Activated naive CD8-positive, alpha-beta T cell treated with anti-CD3 and anti-CD28 coated beads, Interleukin-2, amount 10 ng/mL, durations not matched to agents 7 days and 5 days (primary cell): ENCODE results near the gene LIN7A. TPM values are rescaled to one million over a fixed set of nuclear protein-coding genes. Genes with fewer than 3 reads are reported as not detected.

Experiments used
- ATAC-seq: fragments of 150-1000 bp; cut with Tn5 transposase; one replicate; pipeline ENCODE4 v1.10.0; 2021; ENCODE audit warnings: low read depth, moderate library complexity
- POLR2A ChIA-PET: fragments of 350-600 bp; sonication (Branson Sonifier 250); formaldehyde crosslinking; loops from one replicate; lab custom pipeline; 2021; ENCODE audit warnings: antibody characterized with exemption; lab: Charles Lee
- DNase-seq: peaks from one replicate; pipeline ENCODE4 v3.0.0; 2021
- H3K27ac Mint-ChIP-seq: one replicate; pipeline ENCODE4 v1.8.0; 2022; ENCODE audit warnings: mild to moderate bottlenecking, mixed read lengths
- H3K27me3 Mint-ChIP-seq: one replicate; pipeline ENCODE4 v1.8.0; 2022; ENCODE audit warnings: mild to moderate bottlenecking, moderate library complexity, mixed read lengths
- H3K36me3 Mint-ChIP-seq: one replicate; pipeline ENCODE4 v1.8.0; 2021; ENCODE audit warnings: mild to moderate bottlenecking, mixed read lengths
- H3K4me1 Mint-ChIP-seq: one replicate; pipeline ENCODE4 v1.8.0; 2021; ENCODE audit warnings: mixed read lengths
- H3K4me3 Mint-ChIP-seq: one replicate; pipeline ENCODE4 v1.8.0; 2022; ENCODE audit warnings: mild to moderate bottlenecking, moderate library complexity, mixed read lengths
- H3K9me3 Mint-ChIP-seq: one replicate; pipeline ENCODE4 v1.8.0; 2021; ENCODE audit warnings: mixed read lengths
- total RNA-seq, 2 experiments: library from RNA; stranded (reverse); gene quantifications; one replicate each; pipeline ENCODE4 v1.2.3, GENCODE V29; 2021

Gene LIN7A
- total RNA-seq, 2 experiments from 2014 or later: not detected

DNA sequence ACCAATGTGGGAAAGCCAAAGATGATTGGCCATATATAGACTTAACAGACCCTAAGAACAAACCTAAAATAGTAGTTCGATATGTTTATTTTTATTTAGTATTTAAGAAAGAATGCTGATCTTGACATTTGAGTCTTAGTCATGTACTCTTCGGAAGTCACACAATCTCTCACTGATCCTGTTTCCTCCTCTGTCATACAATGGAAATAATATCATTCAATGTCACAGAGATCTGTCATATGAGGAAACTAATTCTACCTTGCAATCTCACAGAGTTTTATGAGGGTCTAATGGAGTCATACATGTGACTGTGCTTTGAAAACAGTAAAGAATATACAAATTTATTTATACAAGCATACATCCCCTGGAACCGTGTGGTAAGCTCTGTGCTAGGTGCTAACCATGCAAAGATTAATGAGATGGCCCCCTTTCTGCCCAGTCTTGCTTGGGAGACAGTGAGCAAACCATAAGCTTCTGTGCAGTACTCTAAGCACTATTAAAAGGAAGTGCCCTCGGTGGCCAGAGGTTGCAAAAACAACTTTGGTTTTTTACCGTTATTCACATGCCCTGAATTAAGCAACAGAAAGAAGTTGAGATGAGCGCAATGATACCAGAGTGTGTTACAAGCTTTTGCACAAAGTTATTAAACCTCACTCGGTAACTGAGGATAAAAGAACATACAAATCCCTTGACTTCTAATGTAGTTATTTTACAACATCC lies 1.7 kb upstream of the LIN7A start:
- Mint-ChIP-seq H3K4me1 (peaks cover 3% of the 10 kb centered on the region), H3K9me3 (peaks cover 2% of the 10 kb centered on the region), H3K36me3 (no peaks in the 10 kb centered on the region), H3K27ac (no peak overlapping the region), H3K27me3 (peaks cover 34% of the 10 kb centered on the region), H3K4me3 (no peak overlapping the region)
- ATAC-seq (no peak), DNase-seq (no peak)
- POLR2A ChIA-PET: no interaction called here

DNA sequence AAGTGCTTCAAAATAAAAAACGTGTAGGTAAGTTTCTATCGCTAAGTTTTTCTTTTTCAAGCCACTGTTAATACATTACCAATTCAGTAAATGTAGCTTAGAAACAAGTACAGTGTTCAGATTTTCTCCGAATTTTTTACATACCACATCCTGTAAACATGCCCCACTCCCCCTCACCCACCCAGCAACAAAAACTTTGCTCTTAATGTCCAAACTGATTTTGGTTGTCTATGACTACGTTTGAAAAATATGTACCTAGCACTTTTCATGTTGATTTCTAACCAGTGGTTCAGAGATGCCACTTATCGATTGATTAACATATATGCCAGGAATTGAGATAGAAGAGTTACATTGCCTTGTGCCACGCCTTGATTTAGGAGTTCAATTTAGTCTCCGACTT lies 663 bp upstream of the LIN7A start:
- DNase-seq (no peak), ATAC-seq (no peak)
- no peak overlapping the region for H3K4me3 Mint-ChIP-seq
- peaks cover 2% of the 10 kb centered on the region for H3K9me3 Mint-ChIP-seq
- peaks cover 34% of the 10 kb centered on the region for H3K27me3 Mint-ChIP-seq
- POLR2A ChIA-PET: no interaction called here
- peaks cover 3% of the 10 kb centered on the region for H3K4me1 Mint-ChIP-seq
- no peaks in the 10 kb centered on the region for H3K36me3 Mint-ChIP-seq
- no peak overlapping the region for H3K27ac Mint-ChIP-seq

DNA sequence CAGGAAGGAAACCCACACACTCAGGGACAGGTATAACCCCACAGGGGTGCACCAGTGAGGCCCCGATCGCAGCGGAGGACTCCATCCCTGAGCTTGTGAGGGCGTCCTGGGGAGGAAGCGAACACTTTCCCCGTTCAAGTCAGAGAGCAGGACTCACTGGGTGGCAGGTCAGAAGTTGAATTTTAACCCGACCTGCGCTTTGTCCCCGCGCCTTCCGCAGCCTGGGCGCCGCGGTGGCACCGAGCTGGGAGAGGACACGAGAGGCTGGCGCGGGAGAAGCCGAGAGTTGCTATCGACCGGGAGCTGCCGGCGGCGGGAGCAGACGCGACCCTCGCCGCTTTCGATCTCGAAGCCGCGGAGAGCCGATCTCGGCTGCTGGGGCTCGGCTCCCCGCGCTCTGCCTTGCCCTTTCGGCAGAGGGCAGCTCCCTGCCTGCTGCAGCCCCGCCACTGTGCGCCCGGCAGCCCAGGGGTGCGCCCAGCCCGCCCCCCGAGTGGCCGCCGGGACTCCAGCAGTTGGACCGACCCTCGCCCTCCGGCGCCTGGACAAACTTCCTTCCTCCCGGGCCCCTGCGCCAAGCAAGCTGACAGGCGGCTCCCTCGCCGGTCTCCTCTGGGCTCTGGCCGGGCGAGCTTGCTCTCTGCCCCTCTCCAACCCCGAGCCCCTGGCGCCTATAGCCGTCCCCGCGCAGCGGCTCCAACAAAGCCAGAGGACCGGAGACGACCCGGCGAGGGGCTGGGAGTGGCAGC lies 918 bp downstream of the LIN7A start:
- H3K4me3 Mint-ChIP-seq: peak overlapping the region; percentile 40

DNA sequence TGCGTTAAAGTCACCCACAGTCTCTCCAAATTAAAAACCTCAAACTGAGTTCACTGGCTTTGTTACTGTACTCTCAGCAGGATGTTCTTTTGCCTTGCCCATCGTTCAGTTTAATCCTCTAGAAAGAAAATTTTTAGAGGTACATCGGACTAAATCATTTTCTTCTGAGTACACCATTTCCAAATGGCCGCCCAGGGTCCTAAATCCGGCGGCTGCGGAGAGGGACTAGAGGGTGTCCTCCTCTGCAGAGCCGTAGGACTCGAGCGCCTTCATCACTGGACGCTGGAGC lies 1.4 kb downstream of the LIN7A start:
- POLR2A ChIA-PET: no interaction called here
- Mint-ChIP-seq H3K4me1 (peaks cover 3% of the 10 kb centered on the region), H3K36me3 (no peaks in the 10 kb centered on the region), H3K27me3 (peaks cover 34% of the 10 kb centered on the region), H3K4me3 (peak overlapping the region; percentile 40), H3K27ac (peak overlapping the region; percentile 6), H3K9me3 (peaks cover 2% of the 10 kb centered on the region)
- no peak for DNase-seq
- ATAC-seq: no peak

More for the DNA sequence above, 918 bp downstream of the LIN7A start:
- Mint-ChIP-seq H3K9me3 (peaks cover 2% of the 10 kb centered on the region), H3K36me3 (no peaks in the 10 kb centered on the region), H3K27ac (peak overlapping the region; percentile 6), H3K4me1 (peaks cover 3% of the 10 kb centered on the region), H3K27me3 (peaks cover 34% of the 10 kb centered on the region)
- POLR2A ChIA-PET: no interaction called here
- DNase-seq: peak; percentile 31
- ATAC-seq: peak; percentile 36

DNA sequence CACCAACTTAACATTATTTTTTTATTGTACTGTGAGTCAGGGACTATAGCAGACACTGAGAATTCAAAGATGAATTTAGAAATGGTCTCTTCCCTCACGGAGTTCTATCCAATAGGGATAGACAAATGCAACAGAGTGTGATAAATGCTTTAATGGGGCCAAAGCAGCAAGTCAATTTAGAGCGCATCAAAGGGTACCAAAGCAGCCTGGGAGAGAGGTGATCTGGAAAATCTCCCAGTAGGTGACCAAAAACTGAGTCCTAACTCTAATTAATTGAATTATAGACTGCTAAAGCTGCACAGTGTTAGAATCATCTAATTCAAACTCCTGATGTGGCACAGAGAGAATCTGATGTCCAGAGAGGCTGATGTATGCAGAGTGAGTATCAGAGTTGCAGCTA lies 2.6 kb downstream of the LIN7A start:
- Mint-ChIP-seq H3K4me3 (no peak overlapping the region), H3K4me1 (peaks cover 3% of the 10 kb centered on the region), H3K36me3 (no peaks in the 10 kb centered on the region), H3K27ac (no peak overlapping the region), H3K27me3 (peaks cover 34% of the 10 kb centered on the region), H3K9me3 (peaks cover 2% of the 10 kb centered on the region)
- POLR2A ChIA-PET: no interaction called here
- DNase-seq (no peak), ATAC-seq (no peak)

DNA sequence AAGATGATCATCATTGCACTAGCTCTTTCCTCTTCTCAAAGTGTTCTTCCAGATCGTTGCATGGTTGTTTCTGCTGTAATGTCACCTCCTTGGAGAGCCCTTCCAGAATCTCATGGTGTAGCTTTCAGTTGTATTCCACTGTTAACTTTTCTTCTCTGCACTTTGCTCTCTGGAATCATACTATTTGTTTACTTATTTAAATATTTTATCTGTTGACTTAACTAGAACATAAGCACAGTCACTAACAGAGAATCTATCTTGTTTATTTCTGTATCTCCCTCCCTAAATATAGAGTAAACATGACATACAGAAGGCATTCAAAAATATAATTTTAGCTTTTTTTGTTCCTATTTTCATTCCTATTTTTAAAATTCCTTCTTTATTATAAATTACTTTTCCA lies 11.8 kb downstream of the LIN7A start:
- Mint-ChIP-seq H3K4me1 (no peaks in the 10 kb centered on the region), H3K36me3 (no peaks in the 10 kb centered on the region), H3K9me3 (no peaks in the 10 kb centered on the region), H3K4me3 (no peak overlapping the region), H3K27ac (no peak overlapping the region), H3K27me3 (no peaks in the 10 kb centered on the region)
- DNase-seq: no peak
- POLR2A ChIA-PET: no interaction called here
- no peak for ATAC-seq

DNA sequence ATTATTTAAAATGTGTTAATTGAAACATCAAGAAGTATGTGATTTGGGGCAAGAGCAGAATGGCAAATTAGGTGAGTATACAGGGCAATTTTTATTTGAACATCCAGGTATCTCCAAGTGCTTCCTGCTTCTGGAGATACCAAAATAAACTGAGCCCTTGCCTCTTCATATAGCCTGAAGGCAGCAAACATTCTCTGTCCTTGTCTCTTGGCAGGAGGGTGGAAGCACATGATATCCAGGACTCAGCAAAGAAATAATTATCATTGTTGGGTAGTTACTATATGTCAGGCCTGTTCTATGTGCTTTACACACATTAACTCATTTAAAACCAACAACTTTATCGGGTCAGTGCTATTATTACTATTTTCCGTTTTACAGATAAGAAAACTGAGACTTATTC lies 12.5 kb downstream of the LIN7A start:
- Mint-ChIP-seq H3K4me1 (no peaks in the 10 kb centered on the region), H3K9me3 (no peaks in the 10 kb centered on the region), H3K36me3 (no peaks in the 10 kb centered on the region), H3K27ac (no peak overlapping the region), H3K4me3 (no peak overlapping the region), H3K27me3 (no peaks in the 10 kb centered on the region)
- POLR2A ChIA-PET: no interaction called here
- DNase-seq (no peak), ATAC-seq (no peak)

DNA sequence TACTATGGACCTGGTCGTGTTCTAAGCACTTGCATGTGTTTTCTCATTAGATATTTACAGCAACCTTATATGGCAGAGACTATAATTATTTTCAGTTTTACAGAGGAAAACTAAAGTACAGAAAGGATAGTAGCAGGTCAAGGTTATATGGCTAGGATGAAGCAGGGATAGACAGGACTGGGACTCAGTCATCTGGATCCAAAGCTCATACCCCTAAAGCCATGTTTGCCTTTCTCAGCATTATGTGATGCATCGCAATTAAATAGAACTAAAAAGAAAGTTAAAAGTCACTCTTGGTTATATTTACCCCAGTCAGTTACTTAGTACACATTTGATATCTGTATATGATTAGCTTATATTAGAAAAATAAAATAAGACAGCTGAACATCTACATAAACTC lies 13.3 kb downstream of the LIN7A start:
- Mint-ChIP-seq H3K4me3 (no peak overlapping the region), H3K4me1 (no peaks in the 10 kb centered on the region), H3K9me3 (no peaks in the 10 kb centered on the region), H3K27me3 (no peaks in the 10 kb centered on the region), H3K36me3 (no peaks in the 10 kb centered on the region), H3K27ac (no peak overlapping the region)
- POLR2A ChIA-PET: no interaction called here
- ATAC-seq (no peak), DNase-seq (no peak)

DNA sequence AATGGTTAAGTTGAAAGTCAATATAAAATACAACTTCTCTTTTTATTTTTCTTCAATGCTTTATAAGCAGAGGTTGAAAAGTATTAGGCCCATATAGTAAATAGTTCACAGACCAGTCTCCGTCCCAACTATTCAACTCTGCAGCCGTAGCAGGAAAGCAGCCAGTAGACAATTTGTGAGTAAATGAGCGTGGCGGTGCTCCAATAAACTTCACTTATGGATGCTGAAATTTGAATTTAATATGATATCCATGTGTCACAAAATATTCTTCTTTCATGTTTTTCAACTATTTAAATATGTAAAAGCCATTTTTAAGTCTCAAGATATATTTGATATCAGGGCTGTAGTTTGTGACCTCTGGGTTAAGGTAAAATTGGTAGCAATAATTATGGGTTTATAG lies 17.7 kb downstream of the LIN7A start:
- Mint-ChIP-seq H3K27me3 (no peaks in the 10 kb centered on the region), H3K4me1 (no peaks in the 10 kb centered on the region), H3K4me3 (no peak overlapping the region), H3K36me3 (no peaks in the 10 kb centered on the region), H3K27ac (no peak overlapping the region), H3K9me3 (no peaks in the 10 kb centered on the region)
- POLR2A ChIA-PET: no interaction called here
- DNase-seq: no peak
- no peak for ATAC-seq

DNA sequence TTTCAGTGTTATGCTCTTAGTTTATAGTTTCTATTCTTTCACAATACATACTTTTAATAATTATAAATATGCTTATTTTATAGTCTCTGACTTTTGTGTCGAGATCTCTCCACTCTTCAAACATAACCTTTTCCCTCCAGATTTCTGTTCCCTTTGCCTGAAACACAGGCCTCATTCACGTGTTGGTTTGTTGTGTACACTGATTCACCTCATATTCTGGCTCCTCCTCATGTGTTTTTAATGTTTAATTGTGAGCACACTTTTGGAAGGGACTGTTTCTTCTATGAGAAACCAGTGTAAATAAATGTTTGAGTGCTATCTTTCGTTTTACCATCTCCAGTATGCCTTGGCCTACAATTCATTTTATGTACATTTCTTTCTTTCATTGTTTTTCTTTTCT lies 20.1 kb downstream of the LIN7A start:
- POLR2A ChIA-PET: no interaction called here
- ATAC-seq: no peak
- no peaks in the 10 kb centered on the region for H3K27me3 Mint-ChIP-seq
- no peak overlapping the region for H3K4me3 Mint-ChIP-seq
- no peak for DNase-seq
- H3K4me1 Mint-ChIP-seq: no peaks in the 10 kb centered on the region
- no peak overlapping the region for H3K27ac Mint-ChIP-seq
- H3K9me3 Mint-ChIP-seq: no peaks in the 10 kb centered on the region
- no peaks in the 10 kb centered on the region for H3K36me3 Mint-ChIP-seq

DNA sequence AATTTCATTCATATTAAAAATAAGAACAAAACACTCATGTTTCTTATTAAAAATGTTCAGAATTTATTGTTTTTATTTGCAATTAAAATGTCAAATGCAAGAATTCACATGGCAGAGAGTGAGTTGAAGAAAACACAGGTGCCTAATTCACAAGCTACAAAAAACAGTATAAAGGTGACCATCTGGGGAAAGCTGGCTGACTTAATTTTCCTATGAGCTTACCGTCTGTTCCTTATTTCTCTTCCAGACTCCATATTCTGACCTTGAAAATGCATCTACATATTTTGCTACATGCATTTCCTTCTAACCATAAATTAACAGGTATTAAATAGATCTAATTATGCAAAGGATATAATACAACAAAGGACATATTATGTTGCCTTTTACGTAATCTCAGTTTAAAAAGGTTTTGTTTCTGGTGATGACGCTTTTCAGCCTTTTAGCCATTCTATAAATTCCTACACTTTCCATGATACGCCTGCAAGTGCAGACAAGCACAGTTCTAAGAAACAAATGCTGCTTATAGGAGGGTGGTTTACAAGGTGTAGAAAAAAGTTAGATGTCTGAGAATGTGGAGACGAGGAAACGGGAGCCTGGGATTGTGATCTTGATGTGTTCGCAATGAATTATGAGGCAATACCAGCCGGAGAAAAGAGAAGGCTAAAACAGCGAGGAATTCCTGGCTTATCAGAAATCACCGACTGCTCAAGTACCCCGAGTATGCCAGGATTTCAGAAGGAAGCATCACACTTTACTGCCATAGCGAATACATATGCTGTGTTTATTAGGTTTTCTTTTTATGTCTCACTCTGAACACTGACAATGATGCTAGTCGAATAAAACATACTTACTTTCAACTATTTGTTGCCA lies 24.6 kb downstream of the LIN7A start:
- no peaks in the 10 kb centered on the region for H3K27me3 Mint-ChIP-seq
- DNase-seq: no peak
- H3K4me3 Mint-ChIP-seq: no peak overlapping the region
- H3K4me1 Mint-ChIP-seq: no peaks in the 10 kb centered on the region
- no peak overlapping the region for H3K27ac Mint-ChIP-seq
- H3K36me3 Mint-ChIP-seq: no peaks in the 10 kb centered on the region
- ATAC-seq: no peak
- H3K9me3 Mint-ChIP-seq: no peaks in the 10 kb centered on the region
- POLR2A ChIA-PET: no interaction called here

DNA sequence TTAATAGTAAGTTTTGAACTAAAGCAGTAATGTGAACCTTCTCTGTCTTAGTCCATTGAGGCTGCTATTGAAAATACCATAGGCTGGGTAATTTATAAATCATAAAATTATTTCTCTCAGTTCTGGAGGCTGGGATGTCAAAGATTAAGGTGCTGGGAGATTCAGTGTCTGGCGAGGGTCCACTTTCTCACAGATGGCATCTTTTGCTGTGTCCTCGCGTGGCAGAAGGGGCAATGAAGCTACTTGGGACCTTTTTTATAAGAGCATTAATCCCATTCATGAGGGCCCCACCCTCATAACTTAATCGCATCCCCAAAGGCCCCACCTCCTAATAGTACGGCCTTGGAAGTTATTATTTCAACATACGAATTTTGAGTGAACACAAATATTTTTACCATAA lies 28.4 kb downstream of the LIN7A start:
- Mint-ChIP-seq H3K4me3 (no peak overlapping the region), H3K9me3 (no peaks in the 10 kb centered on the region), H3K4me1 (no peaks in the 10 kb centered on the region), H3K36me3 (no peaks in the 10 kb centered on the region), H3K27ac (no peak overlapping the region), H3K27me3 (no peaks in the 10 kb centered on the region)
- DNase-seq: no peak
- POLR2A ChIA-PET: no interaction called here
- no peak for ATAC-seq

DNA sequence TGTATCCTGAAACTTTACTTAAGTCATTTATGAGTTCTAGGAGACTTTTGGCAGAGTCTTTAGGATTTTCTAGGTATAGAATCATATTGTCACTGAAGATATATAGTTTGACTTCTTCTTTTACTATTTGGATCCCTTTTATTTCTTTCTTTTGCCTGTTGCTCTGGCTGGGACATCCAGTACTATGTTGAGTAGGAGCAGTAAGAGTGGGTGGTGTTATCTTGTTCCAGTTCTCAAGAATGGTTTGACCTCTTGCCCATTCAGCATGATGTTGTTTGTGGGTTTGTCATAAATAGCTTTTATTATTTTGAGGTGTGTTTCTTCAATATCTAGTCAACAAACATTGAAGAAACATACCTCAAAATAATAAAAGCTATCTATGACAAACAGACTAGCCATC lies 35.0 kb downstream of the LIN7A start:
- peaks cover 5% of the 10 kb centered on the region for H3K9me3 Mint-ChIP-seq
- POLR2A ChIA-PET: no interaction called here
- DNase-seq (no peak), ATAC-seq (no peak)
- no peaks in the 10 kb centered on the region for H3K36me3 Mint-ChIP-seq
- H3K4me3 Mint-ChIP-seq: no peak overlapping the region
- H3K27me3 Mint-ChIP-seq: no peaks in the 10 kb centered on the region
- no peaks in the 10 kb centered on the region for H3K4me1 Mint-ChIP-seq
- H3K27ac Mint-ChIP-seq: no peak overlapping the region

DNA sequence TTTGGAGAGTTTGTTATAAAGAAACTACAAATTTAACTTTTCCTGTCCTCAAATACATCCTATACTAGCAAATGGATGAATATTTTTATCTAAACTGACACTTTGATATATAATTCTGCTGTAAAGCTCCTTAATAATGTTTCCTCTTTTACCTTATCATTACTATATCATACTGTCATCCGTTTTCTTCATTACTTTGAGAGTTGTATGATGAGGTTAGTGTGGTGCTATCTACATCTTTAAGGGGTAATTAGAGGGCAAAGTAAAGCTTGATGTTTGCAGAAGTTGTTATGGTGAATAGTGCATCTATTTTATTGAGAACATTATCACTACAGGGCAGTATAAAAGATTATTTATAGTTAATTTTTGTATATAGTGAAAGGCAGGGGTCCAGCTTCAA lies 36.1 kb downstream of the LIN7A start:
- H3K9me3 Mint-ChIP-seq: peaks cover 5% of the 10 kb centered on the region
- no peak for DNase-seq
- no peak overlapping the region for H3K4me3 Mint-ChIP-seq
- no peaks in the 10 kb centered on the region for H3K36me3 Mint-ChIP-seq
- POLR2A ChIA-PET: no interaction called here
- ATAC-seq: no peak
- no peak overlapping the region for H3K27ac Mint-ChIP-seq
- H3K27me3 Mint-ChIP-seq: no peaks in the 10 kb centered on the region
- no peaks in the 10 kb centered on the region for H3K4me1 Mint-ChIP-seq
